Activated CD8-positive, alpha-beta memory T cell treated with anti-CD3 and anti-CD28 coated beads for 1 hour (primary cell): ENCODE data around the gene GRIN2A.

Source experiments
- DNase-seq, 2 donors: peaks; one replicate each; pipeline ENCODE4 v3.0.0-alpha.2; 2020; ENCODE audit warnings: low read depth in 1 of 2; ENCODE audit errors: extremely low read depth in 1 of 2

The GRIN2A gene

DNA sequence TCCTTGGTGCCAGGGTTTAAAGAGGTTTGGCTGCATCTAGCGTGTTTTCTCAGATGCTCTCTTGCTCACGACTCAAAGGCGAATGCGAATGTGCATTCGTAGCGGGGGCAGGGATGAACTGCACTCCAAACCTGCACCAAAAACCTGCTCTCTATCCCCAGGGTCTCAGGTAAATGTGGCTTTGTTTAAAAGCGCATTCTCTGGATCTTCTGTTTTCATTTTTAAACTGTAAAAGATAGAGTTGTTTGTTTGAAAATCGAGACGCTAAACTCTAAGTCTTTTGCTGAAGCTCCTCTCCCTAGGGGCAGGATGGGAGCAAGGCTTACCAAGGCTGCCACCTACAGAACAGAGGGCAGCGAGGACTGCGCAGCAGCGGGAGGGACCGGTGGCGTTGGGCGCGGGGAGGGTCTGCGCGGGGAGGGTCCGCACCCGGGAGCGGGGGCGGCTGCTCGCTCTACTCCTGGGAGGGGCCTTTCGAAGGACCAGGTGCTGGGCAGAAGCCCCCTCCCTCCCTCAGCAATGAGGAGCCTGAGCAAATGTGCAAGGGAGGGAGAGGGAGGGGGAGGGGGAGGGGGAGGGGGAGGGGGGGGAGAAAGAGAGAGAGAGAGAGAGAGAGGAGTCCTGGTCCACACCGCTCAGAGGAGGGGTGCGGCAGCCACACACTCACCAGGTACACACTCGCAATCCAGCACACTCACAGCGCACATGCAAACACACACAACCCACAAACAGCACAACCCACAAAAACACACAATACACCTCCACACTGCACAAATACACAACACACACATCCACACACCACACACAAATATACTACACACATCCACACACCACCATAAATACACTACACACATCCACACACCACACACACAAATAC lies 142.8 kb downstream of the GRIN2A start:
- no peak for DNase-seq

DNA sequence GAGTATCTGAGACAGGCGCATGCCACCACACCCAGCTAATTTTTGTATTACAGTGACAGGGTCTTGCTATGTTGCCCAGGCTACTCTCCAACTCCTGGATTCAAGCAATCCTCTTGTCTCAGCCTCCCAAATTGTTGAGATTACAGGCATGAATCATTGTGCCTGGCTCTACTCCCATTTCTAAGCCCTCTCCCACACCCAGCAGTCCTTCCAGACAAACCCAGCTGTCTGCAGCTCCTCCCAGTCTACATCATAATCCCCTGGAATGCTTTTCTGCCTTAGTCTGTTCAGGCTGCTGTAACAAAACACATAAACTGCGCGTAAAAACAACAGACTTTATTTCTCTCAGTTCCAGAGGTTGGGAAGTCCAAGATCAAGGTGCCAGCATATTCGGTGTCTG lies 144.5 kb downstream of the GRIN2A start:
- DNase-seq = no peak

DNA sequence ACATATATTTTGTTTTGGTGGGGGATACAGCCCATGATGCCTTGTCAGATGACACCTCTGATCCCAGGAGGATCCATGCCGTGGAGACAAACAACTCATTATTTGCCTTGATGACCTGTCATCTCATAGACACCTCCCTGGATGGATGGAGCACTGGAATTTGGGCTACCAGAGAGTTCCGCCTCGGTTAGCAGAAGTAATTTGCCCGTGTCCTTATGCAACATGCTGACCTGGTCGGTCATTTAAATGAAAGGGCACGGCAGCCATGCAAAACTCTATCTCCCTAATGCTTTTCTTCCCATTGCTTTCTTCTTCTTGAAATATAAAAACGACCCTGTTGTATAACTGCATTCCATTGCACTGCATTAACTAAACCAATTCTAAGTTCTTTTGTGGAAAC lies 145.3 kb downstream of the GRIN2A start:
- no peak for DNase-seq

DNA sequence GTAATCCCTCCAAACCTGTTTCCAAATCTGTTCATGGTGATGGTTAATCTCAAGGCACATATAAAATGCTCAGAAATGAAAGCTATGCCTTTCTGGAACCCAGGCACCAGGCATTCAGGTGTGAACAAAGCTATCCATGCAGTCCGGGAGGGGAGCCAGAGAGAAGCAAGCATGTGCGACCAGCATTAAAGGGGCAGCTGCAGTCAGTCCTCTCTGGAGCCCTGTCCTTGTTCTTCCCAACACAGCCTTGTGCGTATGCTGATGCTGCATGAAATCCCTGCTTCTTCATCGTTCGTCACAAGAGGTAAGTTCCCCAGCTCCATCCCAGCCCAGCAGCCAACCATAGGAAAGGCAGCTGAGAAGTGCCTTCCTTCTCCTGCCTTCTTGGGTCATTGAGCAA lies 148.7 kb downstream of the GRIN2A start:
- DNase-seq = no peak

DNA sequence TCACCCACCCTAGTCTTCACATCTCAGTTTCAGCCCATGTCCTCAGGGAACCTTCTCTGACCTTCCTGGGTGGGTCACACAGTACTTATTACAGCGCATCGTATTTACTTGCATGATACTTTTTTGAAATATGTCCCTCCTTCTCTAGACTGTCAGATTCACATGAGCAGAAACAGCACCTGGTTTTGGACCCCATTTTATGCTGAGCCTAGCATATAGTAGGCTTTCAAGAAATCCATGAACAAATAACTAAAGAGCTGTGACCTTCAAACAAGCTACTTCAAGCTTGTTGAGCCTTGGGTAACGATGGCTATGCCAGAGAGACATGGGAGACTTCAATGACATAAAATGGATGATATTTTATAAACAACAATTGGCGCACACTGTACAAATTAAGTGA lies 150.3 kb downstream of the GRIN2A start:
- DNase-seq = no peak

DNA sequence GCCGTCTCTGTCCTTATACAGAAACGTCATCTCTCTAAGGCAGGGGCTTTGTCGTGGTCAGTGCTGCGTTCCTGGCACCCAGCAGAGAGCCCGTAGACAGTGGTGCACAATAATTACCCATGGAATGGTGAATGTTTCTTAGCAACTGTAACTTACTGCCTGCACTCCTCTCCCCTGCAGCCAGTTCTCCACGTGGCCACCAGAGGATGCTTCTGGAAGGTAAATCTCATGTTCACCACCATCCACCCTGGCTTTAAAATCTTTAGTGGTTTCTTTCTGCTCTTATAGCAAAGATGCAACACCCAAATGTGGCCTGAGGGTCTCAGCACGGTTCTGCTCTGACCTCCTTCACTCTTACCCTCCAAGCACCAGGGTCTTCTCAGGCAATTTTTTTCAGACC lies 150.8 kb downstream of the GRIN2A start:
- no peak for DNase-seq

DNA sequence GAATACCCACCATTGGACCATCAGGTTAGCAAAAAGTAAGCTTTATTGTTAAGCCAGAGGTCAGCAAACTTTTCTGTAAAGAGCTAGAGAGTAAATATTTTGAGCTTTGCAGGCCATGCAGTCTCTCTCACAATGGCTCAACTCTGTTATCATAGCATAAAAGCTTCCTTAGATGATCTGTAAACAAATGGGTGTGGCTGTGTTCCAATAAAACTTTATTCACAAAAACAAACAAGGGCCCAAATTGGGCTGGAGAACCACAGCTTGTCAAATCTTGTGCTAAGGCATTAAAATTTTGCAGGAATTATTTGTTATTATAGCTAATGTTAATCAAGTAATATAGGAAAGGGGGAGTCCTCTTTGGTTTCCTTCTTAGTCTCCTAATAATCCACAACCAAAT lies 153.6 kb downstream of the GRIN2A start:
- DNase-seq = no peak

DNA sequence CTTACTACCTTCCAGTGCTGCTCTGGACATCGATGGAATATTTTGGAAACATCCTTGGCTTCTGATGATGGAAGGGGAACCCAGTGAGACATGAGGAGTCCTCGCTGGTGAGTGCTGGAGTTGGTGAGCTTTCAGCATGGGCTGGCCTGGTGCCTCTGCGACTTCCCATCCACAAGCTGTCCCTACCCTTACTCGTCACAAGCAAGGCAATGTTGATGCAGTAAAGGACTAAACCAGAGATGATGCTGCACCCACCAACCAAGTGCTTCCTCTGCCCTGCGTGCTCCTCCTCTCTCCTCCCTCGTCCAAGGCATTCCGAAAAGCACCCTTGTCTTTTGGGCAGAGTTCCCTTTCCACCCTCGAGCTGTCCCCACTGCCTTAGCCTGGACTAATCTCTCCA lies 154.7 kb downstream of the GRIN2A start:
- no peak for DNase-seq

DNA sequence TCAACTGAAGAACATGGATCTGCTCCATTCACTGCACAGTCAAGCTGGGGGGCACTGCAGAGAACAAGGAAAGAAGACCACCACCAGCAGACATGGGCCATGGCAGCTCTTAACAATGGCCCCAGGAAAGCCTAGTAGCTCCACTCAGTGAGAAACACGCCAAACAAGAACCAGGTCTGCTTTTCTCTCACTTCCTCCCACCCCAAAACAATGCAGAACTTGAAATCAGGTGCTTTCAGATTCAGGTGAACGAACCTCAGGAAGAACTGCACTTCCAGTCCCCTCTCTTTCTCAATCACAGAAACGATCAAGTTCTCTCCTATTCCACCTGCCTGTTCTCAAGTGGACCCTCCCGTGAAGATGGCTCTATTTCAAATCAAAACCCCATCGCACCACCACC lies 155.6 kb downstream of the GRIN2A start:
- DNase-seq = no peak

DNA sequence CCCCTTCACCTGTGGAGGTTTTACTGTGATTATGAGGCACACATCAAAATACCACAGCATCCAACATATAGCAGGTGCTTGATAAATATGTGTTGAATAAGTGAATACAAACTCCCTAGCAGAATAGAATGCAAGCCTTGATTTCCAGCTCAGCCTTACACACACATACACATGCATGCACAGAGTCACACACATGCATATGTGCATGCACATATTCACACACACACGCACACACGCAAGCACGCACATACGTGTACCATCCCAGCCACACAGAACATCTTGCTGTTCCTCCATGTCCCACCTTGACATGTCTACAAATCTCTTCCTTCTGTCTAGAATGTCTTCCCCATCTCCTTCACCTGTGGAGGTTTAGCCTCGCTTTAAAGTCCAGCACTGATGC lies 160.1 kb downstream of the GRIN2A start:
- no peak for DNase-seq

DNA sequence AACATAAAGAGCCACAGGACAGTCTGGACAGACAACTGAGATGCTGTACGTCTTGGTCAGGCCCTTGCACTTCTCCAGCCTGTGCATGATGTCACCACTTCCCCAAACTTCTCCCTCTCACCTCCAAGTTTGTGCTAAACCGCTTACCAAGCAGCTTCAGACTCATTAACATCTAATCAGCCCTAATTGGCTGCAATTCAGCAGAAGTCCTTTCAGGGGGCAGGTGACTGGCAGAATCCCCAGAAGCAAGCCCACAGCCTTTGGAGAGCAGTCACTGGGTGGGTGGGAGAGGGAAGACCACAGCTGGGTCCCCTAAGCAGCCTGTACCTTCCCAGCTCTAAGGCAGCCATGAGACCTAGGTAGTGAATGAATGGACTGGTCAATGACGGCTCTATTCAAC lies 161.4 kb downstream of the GRIN2A start:
- no peak for DNase-seq

DNA sequence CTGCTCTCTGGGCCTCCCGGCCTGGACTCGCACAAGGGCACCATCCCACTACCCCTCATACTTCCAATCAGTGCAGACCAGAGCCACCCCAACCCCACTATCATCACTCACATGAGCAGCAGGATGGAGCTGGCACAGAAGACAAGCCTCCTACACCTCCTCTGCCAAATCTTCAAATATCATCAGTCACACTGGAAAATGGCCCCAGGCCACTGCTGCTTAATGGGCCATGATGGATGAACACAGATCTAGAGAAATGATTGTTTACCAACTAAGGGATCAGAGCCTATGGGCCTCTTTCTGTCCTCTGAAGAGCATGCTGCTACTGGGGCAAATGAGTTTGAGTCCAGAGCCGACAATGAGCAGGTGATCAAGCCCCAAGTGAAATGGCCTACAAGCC lies 165.5 kb downstream of the GRIN2A start:
- no peak for DNase-seq

DNA sequence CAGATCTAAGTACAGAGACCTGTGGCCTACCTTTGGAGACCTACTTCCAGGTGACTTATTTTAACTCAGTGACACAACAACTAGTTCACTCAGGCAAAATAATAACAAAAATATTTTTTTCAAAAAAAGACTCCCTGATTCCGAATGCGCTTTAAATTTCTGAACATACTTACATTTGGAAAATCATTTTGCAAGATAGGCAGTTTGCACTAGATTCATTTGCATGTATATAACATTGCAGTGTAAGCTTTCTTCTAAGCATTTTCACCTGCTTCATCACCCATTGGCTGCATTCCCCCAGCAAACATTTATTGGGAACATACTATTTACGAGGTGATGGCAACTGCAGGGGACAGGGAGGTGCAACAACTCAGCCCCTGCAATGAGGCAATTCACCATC lies 166.8 kb downstream of the GRIN2A start:
- DNase-seq = no peak

DNA sequence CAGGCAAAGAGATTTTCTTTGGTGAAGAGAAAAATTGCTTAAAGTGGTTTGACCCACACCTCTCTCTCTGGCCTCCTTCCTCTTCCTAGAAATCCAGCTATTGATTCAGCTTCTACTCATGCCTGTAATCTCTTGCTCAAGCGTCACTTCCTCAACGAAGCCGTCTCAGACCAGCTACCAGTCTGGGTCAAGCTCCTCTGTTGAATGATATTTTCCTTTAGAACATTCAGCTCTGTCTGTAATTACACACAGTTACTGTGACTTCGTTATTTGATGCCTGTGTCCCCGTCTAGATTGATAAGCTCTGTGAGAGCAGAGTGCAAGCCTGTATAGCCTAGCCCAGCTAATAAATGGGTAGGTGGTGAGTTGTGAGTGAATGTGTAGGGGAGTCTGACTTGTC lies 168.5 kb downstream of the GRIN2A start:
- DNase-seq = no peak

DNA sequence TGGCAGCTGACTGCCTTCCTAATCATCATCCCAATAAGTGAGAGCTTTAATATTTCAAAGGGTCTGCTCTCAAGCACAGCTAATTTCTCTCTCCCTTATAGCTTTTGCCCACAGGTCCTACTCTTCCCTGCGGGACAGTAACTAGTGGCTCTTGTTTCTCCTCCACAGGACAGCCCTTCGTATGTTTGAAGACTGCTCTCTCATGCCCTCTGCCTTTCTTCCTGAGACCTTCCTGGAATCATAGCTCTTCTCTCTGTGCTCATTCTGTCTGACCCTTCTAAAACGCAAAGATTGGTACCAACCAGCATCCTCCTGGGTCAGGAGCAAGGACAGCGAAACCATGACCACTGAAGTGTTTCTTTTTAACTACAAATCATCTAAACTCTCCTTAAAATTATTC lies 168.9 kb downstream of the GRIN2A start:
- no peak for DNase-seq

DNA sequence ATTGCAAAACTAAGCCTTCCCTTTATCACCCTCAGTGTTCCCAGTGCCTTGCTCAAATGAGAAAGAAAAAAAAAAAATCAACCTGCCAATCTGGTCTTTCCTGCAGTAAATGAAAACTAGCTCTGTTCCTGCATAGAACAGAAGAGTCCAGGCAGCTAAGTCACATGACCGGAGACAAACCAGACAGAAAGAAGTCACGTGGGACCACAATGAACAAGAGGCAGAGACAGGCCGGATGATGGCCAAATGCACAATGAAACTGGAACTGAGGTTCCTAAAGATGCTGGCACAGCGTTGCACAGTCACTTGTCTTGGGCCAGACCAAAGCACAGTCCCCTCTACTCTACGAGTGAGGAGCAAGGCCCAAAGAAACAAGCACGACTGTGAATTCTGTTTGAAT lies 172.5 kb downstream of the GRIN2A start:
- DNase-seq = no peak

DNA sequence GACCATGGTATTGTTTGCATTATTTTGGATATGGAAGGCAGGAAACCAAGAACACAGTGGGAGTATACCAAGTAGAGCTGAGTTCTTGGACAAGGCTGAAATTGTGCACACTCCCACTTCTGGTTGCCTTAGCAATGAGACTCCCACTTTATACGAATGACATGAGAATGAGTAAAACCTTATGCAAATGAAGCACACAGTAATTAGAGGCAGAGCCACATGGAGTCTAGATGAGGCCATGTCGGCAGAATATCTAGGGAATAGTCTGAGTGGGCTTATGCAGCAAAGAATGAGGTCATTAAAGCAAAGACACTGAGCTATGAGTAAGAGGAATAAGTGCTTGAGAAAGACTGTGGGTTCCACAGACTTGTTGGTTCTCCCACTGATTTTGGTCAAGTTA lies 178.7 kb downstream of the GRIN2A start:
- DNase-seq = no peak

DNA sequence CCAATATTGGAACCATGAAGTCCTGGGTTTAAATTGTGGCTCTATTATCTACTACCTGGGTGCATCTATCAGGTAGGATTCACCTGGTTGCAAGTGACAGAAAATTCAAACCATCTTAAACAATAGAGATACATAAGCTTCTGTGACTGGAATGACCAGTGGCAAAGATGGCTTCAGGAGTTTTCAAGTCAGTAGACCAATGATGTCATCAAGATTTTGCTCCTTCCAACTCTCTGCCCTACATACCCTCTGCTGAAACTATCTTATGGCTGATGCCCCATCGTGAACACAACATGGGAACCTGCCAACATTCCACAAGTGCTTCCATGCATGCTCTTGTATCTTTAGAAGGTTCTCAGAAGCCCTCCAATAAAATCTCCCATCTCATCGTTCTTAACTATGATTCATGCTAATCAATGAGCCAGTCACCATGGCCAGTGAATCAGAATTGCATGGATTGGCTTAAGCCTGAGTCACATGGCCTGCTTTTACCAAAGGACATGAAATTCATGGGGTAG lies 180.9 kb downstream of the GRIN2A start:
- no peak for DNase-seq

DNA sequence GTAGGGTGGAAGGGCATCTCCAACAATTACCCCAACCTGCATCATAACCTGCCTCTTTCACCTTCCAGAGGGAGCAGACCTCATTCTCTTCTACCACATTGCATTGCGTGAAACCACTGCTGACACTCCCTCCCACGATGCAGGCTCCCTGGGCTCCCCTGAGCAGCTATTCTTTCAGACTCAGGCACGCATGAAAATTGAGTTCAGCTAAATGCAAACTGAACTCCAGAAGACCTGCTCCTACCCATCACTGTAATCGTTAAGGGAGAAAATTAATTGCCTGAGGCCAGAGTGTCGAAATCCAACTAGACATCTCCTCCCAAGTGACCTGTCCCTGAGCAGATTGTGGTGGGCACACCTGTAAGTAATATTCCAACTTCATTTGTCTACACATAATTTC lies 186.0 kb downstream of the GRIN2A start:
- no peak for DNase-seq

DNA sequence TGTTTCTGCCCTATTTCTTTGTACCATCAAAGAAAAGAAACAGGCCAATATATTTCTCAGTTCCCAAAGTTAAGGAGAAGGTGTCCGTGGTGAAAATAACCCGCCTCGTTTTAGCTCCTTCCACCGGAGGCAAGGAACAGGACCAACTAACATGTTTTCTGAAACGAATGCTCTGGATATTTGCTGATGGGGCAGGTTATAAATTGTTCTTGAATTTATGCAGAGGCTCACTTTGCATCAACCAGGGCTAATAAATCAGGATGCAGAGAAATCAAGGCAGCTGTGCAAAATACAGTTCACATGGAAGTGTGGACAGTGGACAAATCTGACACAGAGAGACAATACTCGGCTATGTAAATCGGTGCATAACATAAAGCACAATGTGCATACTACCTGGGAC lies 189.8 kb downstream of the GRIN2A start:
- no peak for DNase-seq

DNA sequence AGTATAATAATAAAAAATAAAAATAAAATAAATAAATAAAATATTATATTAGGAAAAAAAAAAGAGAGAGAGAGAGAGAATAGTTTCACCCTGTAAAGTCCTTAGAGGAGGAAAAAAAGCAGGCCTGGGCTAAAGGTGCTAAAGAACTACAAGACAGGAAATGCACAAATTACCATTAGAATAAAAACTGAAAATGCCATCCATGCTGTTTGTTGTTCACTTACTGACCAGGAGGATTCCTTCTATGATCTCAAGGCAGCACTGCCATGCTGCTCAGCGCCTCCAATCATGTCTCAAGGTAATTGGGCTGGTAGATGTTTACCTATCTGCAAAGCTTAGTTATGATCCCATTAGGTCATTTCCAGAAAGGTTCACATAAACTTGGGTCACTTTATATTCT lies 201.2 kb downstream of the GRIN2A start:
- no peak for DNase-seq

DNA sequence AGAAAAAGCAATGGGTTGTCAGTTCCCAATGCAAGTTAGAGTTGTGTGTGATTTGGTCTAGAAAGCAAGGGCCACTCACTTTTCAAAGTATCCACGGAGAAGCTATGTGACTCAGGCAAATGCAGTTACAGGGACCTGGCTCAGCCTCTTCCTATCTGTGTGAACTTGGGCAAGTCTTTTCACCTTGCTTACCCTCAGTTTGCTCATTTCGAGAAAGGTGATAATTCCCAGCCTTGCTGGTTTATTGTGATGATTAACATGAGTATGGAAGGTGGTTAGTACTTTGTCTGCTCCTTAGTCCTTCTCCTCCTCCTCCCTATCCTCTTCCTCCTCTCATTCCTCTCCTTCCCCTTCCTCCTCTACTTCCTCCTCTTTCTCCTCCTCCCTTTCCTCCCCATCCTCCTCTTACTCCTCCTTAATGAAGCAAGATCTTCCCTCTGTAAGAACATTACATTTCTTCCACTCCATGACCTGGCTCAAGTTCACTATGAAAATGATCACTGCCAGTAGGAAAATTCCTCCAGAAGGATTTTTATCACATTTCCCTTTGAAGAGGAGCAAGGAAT lies 204.0 kb downstream of the GRIN2A start:
- no peak for DNase-seq
